SHP77 (cell line): ENCODE data around the gene SLC35B2.

Source experiments
- DNase-seq, 2 experiments: peaks; one replicate each; lab custom pipeline; 2025; lab: John Stamatoyannopoulos, UW

SLC35B2 gene

GRCh38 chr6:44286285-44286565, 28.9 kb upstream of the SLC35B2 start:
- no peak for DNase-seq

DNA sequence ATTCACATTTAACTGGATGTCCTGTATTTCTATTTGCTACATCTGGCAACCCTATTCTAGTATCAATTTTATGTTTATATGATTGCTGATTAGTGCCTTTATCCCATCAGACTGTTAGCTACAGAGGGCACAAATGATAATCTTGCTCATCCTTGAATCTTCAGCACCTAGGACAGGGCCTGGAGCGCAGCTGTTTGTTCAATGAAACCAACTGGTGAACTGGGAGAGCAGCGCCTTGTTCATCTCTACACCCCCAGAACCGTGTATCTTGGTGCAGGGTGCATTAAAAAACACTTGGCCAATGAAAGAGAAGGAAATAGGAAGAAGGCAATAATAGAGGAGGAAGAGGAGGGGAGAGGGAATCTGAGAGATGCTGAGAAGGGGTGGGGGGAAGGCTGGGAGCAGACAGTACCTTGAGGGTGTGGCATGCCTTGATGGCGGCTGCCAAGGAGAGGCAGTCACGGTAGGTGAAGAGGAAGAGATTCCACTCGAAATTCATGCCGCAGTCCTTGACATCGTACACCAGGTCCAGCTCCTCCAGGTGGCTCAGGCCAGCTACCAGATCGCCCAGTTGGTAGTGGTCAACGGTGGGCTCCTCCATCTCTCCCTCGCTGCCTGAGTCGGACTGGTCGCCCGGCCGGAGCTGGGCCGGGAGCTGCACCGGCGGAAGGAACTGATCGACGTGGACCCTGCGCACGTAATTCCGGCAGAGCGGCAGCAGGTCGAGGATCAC, 28.4 kb upstream of the SLC35B2 start:
- DNase-seq: no peak

DNA sequence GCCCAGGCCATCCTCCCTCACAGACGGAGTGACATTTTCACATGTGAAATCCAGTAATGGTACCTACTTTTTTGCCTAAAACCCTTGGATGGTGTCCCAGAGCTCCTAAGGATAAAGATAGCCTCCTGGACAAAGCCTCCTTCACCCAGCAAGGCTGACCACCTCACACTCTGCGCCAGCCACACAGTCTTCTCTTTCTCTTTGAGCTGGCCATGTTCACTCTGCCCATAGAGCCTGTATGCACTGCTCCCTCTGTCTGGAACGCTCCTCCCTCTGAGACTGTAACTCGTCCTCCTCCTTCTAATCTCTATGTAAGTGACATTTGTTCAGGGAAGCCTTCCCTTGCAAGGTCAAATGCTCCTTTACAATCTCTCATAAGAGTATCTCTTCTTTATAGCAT, 27.5 kb upstream of the SLC35B2 start:
- no peak for DNase-seq

DNA sequence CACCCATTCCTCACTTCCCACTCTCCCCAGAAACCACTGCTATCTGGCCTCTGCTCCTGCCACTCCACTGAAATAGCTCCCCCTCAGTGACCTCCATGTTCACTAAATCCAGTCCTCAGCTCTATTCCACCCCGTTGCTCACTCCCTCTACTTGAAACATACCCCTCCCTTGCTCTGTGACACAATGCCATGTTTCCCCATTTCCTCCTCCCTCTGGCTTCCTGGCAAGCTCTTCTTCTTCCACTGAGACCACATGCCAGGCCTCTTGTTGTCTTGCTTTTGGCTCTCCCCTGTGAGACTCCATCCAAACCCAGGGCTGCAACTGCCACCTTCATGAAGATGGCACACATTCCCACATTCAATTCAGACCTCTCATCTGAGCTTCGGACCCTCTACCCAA, 26.8 kb upstream of the SLC35B2 start:
- no peak for DNase-seq

GRCh38 chr6:44278774-44279697, 21.7 kb upstream of the SLC35B2 start:
- no peak for DNase-seq

- DNase-seq: no peak
Observed at GRCh38 chr6:44278315-44278714, 21.0 kb upstream of the SLC35B2 start.

- DNase-seq: no peak
Observed at GRCh38 chr6:44277763-44278162, 20.4 kb upstream of the SLC35B2 start.

GRCh38 chr6:44276667-44277640, 19.6 kb upstream of the SLC35B2 start:
- no peak for DNase-seq

DNA sequence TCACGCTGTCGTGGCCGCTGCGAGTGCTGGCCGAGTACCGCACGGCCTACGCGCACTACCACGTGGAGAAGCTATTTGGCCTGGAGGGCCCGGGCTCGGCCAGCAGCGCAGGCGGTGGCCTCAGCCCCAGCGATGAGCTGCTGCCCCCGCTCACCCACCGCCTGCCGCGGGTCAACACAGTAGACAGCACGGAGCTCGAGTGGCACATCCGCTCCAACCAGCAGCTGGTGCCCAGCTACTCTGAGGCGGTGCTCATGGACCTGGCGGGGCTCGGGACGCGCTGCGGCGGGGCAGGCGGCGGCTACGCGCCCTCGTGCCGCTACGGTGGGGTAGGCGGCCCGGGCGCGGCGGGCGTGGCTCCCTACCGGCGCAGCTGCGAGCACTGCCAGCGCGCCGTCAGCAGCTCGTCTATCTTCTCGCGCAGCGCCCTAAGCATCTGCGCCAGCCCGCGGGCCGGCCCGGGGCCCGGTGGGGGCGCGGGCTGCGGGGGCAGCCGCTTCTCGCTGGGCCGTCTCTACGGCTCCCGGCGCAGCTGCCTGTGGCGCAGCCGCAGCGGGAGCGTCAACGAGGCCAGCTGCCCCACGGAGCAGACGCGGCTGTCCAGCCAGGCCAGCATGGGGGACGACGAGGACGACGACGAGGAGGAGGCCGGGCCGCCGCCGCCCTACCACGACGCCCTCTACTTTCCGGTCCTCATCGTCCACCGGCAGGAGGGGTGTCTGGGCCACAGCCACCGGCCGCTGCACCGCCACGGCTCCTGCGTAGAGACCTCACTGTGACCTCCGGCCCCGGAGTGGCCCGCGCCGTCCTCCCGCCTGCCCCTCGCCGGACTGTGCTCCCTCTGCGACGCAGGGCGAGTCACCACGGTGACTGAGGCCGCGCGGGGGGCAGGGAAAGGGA, 18.7 kb upstream of the SLC35B2 start:
- DNase-seq: peak; percentile 63 to 74

DNA sequence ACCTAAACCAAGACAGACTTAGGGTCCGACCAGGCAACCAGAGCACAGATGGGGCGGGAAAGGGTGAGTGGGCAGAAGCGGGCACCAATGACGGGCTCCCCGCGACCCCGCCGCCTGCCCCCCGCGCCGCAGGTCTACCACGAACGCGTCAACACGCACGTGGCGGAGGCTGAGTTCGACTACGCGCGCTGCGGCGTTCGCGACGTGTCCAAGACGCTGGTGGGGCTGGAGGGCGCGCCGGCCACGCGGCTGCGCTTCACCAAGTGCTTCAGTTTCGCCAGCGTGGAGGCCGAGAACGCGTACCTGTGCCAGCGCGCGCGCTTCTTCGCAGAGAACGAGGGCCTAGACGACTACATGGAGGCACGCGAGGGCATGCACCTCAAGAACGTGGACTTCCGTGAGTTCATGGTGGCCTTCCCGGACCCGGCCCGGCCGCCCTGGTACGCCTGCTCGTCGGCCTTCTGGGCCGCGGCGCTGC, 18.0 kb upstream of the SLC35B2 start:
- no peak for DNase-seq

GRCh38 chr6:44273617-44274016, 16.3 kb upstream of the SLC35B2 start:
- DNase-seq: no peak

- no peak for DNase-seq
Observed at GRCh38 chr6:44272999-44273566, 15.8 kb upstream of the SLC35B2 start.

GRCh38 chr6:44272529-44272928, 15.2 kb upstream of the SLC35B2 start:
- no peak for DNase-seq

- no peak for DNase-seq
Observed at GRCh38 chr6:44271914-44272313, 14.6 kb upstream of the SLC35B2 start.

DNA sequence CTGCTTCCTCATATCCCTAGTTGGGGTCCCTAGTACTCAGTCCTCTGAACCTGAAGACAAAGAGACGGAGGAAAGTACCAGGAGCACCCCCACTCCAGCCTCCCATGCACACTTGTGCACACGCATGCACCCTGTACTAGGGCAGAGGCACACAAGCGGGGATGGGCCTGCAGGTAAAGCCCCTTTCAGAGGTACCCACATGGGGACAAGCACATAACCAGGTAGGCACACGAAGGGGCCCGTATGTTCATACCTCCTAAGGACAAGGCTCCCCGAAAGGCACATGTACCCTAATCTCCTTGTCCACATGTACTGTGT, 14.0 kb upstream of the SLC35B2 start:
- DNase-seq: no peak

DNA sequence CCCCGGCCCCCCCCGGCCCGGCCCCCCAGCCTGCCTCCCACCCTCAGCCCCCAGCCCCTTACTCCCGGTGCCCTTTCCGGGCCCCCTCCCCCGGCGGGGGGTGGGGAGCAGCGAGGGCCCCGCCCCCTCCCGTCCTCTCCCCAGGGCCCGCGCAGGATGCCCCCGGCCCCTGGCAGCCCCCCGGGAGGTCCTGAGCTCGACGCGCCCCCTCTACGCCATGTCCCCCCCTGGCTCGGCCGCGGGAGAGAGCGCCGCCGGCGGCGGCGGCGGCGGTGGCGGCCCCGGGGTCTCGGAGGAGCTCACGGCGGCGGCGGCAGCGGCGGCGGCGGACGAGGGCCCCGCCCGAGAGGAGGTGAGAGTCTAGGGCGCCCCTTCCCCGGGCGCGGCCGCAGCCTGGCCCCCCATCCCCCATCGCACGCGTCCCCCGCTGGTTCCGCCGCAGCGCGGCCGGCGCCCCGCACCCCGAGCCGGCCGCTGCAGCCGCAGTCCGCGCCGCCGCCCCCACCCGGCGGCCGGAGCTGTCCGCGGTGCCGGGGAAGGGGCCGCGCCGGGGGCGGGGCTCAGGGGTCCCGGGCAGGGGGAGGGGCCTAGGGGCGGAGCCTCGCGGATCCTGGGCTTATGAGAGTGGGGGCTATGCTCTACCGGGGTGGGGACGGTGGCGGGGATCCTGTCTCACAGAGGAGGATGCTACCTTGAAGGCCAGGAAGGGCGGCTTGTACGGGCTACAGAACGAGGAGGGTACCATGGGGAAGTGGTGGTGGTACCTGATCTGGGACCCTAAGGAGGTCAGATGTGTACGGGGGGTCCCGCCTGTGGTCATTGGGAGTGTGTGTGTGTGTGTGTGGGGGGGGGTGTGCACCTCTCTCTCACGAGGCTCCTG, 13.4 kb upstream of the SLC35B2 start:
- DNase-seq: no peak

DNA sequence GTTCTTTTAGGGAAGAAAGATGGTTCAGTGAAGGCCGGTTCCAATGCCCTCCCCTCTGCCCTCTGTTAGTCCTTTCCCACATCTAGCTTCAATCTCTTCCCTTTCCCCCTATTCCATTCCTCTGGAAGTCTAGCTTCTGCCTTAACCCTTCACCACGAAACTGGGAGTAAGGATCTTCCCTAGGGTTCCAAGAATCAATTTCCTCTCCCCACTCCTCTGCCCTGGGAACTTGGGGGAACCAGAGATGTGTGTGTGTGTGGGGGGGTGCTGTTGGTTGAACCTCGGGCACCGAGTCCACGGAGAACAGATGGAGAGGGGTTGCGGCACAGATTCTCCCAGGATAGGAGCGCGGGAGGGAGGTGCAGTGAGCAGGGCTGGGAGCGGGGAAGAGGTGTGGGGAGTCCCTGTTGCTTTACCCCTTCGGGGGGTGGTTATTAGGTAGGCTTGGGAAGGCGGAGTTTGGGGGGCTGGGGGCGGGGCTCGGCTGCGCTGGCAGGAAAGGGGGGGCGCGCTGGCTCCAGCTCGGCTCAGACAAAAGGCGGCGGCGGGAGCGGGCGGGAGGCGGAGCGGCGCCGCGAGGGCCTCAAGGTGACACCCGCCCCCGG, 12.7 kb upstream of the SLC35B2 start, which contains the start of gene TMEM151B:
TMEM151B (plus strand) TSS at position 530 of the 605 bp plus-strand sequence. CDS start 293 bp downstream, outside the sequence.
- no peak for DNase-seq

GRCh38 chr6:44269178-44269920, 12.0 kb upstream of the SLC35B2 start:
- no peak for DNase-seq
